HG02885 (cell line): ENCODE measurements around the gene INSR.

Experiments used
- ATAC-seq: cut with Tn5 transposase; IDR thresholded peaks from one replicate; pipeline ENCODE4 v1.9.1; 2021; ENCODE audit warnings: mild to moderate bottlenecking; ENCODE audit not compliant: unreplicated experiment, poor library complexity

Gene INSR

GRCh38 chr19:7197760-7198696, 96.2 kb downstream of the INSR start:
- ATAC-seq = peak; percentile 80

- peak; percentile 55 for ATAC-seq
Measured at GRCh38 chr19:7197119-7197759, 97.0 kb downstream of the INSR start.

- no peak for ATAC-seq
Measured at GRCh38 chr19:7196763-7197118, 97.5 kb downstream of the INSR start.

- ATAC-seq = no peak
Measured at GRCh38 chr19:7195046-7195445, 99.2 kb downstream of the INSR start.

- no peak for ATAC-seq
Measured at GRCh38 chr19:7194566-7194965, 99.6 kb downstream of the INSR start.

DNA sequence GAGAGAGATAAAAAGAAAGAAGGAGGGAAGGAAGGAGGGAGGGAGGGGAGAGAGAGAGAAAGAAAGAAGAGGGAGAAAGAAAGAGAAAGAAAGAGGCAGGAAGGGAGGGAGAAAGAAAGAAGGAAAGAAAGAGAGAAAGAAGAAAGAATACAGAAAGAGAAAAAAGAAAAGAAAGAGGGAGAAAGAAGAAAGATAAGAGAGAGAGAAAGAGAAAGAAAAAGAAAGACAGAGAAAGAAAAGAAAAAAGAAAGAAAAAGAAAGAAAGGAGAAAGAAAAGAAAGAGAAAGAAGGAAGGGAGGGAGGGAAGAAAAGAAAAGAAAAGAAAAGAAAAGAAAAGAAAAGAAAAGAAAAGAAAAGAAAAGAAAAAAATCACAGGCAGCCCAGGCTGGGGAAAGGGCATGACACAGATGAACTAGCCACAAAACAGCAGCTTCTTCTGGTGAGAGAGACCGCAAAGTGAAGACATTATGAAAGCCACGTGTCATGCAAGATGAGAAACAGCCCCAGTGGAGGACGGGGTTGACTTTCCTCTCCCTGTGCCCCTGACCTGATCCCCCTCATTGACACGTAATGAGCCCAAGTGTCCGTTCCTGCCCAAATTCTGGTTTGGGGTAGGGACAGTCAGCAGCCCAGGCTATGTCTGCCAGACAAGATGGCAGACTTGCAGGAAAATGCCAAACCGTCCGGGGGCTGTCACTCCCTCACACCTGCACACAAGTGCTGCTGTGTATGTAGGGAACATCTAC, 102.1 kb downstream of the INSR start:
- ATAC-seq = peak; percentile 50

- ATAC-seq = no peak
Measured at GRCh38 chr19:7188698-7189629, 105.2 kb downstream of the INSR start.

DNA sequence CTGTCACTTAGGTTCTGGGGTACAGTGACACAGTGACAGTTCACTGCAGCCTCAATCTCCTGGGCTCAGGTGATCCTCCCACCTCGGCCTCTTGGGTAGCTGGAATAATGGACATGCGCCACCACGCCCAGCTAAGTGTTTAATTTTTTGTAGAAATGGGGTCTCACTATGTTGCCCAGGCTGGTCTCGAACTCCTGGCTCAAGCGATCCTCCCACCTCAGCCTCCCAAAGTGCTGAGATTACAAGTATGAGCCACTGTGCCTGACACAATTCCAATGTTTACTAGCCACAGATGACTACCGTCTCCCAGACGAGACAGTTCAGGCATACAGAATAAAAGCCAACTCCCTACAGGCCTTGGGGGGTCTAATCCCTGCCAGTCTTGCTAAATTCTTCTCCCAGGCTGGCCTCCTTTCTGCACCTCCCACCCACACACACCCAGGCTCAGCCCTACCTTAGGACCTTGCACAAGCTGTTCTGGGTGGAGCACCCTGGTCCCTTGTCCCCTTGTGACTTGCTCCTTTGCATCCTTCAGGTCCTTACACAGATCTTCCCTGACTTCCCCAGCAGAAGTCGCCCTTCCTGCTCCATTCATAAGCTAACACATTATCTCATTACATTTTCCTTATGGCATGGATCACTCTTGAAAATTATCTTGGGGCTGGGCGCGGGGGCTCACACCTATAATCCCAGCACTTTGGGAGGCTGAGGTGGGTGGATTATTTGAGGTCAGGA, 106.4 kb downstream of the INSR start:
- ATAC-seq = no peak

DNA sequence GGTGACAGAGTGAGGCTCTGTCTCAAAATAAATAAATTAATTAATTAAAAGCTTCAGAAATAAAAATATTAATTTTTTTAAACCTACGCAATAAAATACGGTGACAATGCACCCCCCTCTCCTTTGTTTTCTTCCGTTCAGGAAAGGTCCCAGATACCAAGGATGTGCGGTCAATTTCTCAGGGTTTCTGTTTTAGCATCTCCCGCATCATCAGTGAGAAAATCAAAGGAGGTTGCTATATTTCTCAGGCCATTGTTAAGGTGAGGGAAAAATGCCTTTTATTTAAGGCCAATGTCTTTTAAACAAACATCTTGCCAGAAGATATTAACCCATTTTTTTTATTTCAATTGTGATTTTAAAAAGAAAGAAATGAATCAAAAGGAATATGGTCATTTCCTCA, 111.7 kb downstream of the INSR start:
- ATAC-seq = no peak

- ATAC-seq = no peak
Measured at GRCh38 chr19:7179917-7180306, 114.3 kb downstream of the INSR start.

DNA sequence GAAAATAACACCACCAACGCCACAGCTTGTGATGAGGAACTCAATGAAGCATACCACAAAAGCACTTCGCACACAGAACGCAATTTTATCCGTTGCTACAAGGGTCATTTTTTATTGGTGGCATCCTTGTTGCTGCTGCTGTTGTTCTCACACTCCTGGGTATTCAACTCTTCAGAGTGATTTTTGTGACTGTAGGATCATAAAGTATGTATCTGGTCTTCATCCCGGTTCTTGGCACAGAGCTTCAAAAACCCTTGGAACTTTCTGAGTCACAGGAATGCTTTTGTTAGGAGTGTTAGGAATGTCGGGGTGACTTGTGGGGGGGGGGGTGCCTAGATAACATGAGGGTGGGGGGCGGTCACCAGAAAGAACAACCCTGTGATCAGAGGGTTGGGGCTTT, 116.3 kb downstream of the INSR start:
- no peak for ATAC-seq

DNA sequence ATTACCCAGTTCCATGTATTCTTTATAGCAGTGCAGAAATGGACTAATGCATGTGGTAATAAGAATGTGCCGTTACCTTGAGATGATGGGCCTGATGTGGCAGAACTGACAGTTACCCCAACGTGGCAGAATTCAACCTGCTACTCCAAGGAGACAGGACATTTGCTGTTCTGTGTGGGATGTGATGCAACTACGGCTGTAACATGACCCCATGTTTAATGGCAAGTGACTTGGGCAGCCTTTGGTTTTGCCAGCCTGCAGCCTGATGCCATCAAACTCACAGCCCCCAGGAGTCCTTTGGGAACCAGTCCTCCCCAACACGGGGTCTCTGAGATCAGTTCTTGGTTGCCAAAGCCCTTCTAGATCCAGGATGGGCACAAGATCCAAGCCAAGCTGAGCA, 117.4 kb downstream of the INSR start:
- ATAC-seq = no peak

GRCh38 chr19:7172794-7173193, 121.4 kb downstream of the INSR start:
- ATAC-seq = no peak

GRCh38 chr19:7170983-7171382, 123.2 kb downstream of the INSR start:
- no peak for ATAC-seq

- no peak for ATAC-seq
Measured at GRCh38 chr19:7168941-7169340, 125.3 kb downstream of the INSR start.

DNA sequence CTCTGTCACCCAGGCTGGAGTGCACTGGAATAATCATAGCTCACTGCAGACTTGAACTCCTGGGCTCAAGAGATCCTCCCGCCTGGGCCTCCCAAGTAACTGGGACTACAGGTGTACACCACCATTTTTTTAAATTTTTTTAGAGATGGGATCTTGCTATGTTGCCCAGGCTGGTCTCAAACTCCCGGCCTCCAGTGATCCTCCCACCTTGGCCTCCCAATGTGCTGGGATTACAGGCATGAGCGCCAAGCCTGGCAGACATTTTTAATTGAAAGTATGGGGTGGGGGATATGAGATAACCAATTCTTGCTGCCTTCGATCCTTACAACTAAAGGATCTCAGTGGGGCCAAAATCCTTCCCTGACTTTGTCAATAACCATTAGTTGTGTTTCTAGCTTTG, 132.9 kb downstream of the INSR start:
- ATAC-seq = no peak

DNA sequence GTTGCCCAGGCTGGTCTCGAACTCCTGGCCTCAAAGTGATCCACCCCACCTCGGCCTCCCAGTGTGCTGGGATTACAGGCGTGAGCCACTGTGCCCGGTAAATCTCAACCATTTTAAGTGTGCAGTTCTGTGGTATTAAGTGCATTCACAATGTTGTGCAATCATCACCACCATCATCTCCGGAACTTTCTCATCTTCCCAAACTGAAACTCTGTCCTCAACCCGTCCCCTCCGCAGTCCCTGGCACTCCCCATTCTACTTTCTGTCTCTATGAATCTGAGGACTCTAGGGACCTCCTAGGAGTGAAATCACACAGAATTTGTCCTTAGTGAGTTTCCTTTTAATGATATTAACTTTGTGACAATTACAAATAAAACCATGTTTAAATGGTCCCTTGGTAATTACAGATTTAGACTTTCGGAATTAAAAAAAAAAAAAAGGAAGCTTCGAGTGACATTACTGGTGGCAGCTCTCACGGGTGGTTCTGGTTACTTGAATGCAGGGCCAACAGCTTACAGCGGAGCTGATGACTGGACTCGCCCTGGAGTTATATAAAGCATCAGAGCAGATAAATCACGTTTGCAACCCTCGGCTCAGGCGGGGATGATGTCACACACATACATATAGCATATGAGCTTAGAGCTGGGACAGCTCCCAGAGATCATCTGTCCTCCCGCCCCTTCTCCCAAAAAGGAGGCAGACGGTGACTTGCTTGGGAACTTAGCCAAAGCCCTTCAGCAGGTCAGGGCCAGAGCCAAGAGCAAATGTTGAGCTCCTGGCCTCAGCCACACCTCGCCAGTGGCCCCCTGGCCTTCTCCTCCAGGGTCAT, 134.9 kb downstream of the INSR start:
- ATAC-seq = no peak

GRCh38 chr19:7153022-7153421, 141.2 kb downstream of the INSR start:
- no peak for ATAC-seq

DNA sequence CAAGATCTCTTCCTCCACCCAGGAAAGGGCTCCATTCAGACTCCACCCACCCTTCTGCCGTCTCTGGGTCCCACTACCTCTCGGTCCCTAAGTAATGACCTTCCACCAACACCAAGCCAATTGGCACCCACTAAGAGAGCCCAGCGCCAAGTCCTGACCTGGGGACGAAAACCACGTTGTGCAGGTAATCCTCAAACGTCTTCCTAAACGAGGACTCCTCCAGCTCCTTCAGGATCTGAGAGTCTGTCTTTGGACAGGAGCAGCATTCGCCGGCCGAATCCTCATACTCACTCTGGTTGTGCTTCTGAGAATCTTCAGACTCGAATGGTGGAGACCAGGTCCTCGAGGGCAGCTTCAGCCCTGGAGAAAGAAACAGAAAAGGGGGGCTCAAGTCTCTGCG, 141.6 kb downstream of the INSR start:
- no peak for ATAC-seq
